AML-193 (cell line): Measurements from ENCODE around the gene CLEC7A.

Source experiments
- DNase-seq, 2 experiments: peaks; one replicate each; lab custom pipeline; 2025; lab: John Stamatoyannopoulos, UW

The CLEC7A gene

DNA sequence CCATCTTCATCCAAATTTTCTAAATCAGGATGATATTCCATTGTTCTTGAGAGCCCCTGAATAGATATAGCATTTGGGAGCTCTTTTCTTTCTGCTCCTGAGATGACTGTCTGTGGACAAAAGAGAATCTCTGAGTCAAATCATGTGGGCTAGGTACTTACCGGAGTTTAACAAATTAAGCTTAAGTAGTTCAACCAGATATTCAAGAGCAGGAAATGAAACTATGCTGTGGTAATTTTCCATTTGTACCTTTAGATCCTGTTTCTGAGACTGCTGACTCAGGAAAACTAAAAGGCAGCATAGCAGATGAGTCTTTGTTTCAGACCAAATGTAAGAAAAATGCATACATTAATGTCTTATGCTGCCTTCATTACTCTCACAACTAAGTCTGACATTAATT, at the start of gene CLEC7A:
CLEC7A (minus strand) TSS at position 158 of the 400 bp plus-strand sequence; CDS start at position 41, 117 bp downstream.
- DNase-seq = peak; percentile 5 to 14

DNA sequence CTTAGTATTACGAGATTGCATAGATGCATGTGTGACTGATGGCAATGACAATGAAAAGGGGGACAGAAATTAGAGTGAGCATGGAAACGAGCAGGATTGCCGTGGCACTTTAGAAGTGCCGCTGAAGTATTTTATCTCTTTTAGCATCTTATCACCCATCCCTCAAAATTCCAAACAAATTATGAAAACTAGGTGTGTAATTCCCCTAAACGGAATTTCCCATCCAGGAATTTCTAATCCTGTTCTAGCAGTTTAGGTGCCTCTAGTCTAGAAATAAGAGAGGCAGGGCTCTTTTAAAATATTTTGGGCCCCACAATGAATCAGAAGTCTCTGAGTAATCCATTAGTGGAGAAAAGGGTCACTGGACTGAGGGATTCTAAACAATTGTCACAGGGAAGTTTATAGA, 49.8 kb upstream of the CLEC7A start:
- no peak for DNase-seq

- DNase-seq = no peak
Observed at GRCh38 chr12:10178821-10179220, 48.8 kb upstream of the CLEC7A start, which contains the start of gene TMEM52B. Gene TMEM52B, plus strand, starts transcription at chr12:10179032. Its CDS starts 543 bp downstream, at chr12:10179575.

GRCh38 chr12:10175846-10176636, 46.0 kb upstream of the CLEC7A start:
- DNase-seq = no peak

DNA sequence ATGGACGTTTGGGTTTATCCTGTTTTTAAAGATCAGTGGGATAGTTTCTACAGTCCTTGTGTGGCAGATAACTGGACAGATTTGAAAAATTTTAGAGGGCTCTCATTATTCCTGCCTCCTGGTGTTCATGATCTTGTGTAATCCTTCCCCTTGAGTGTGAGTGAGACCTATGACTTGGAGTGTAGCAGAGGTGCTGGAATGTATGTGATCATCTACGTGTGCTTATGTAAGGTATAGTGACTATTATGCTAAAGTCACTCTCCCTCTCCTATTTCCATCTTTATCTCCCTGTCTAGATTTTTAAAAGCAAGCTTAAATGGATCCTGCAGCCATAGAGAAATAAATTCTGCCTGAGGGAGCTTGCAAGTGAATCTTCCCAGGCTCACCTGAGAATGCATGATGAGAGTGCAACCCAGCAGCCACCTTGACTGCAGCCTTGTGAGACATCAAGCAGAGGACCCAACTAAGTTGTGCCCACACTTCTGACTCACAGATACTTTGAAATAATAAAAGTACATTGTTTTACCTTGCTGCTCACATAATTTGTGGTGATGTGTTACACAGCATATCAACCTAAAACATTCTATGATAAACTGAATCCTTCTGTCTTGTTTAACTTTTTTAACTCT, 45.1 kb upstream of the CLEC7A start:
- DNase-seq = no peak

DNA sequence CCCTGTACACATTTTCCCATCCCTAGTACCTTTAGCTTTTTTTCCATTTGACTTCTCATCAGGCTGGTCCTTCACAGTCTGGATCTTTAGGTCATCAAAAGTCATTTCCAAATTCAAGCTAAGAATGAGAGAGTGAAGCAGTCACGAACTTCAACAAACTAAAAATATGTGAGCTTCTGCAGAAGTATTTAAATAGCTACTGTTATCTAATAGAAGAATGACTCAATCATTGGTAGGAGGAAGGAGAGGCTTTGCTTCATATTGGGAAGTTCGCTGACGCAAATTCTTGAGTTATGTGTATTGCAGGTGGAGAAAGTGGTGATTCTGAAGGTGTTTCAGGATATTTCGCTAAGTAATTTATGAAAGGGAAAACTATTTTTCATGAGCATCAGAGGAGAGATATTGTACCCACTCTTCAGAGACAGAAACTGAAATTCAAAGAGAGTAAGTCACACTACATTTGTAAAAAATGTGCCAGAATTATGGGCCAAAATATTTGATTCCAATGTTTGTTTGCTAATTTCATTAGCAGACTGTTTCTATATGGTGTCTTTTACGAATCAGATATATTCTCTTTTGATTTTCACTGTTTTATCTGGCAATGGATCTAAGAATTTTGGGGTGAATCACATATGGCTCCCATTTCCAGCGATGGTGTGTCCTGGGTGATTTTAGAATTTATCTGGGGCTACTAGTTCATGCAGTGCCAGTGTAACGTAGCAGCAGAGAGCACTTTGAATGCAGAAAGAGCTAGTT, 42.2 kb upstream of the CLEC7A start, which contains the start of gene OLR1:
OLR1 (minus strand) TSS at position 160 of the 756 bp plus-strand sequence; CDS start at position 105, 55 bp downstream.
- DNase-seq = peak in 1 of 2 experiments; percentile 3

GRCh38 chr12:10170216-10170615, 40.2 kb upstream of the CLEC7A start:
- peak; percentile 77 to 78 for DNase-seq

DNA sequence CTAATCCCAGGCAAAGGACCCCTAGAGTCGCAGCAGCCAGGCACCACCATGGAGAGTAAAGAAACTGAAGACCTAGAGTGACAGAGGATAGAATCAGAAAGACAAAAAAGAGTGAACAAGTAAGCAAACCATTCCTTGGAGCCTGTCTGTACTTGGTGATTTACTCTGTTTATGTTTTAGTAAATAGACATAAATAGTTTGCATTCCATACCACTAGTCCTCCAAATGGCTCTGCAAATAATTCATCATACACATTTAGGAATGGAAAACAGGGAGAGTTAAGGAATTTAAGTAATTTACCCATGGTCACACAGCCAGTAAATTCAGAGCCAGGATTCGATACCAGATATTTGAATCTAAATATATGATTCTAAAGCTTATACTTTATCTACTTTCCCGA, 39.1 kb upstream of the CLEC7A start:
- DNase-seq = no peak

DNA sequence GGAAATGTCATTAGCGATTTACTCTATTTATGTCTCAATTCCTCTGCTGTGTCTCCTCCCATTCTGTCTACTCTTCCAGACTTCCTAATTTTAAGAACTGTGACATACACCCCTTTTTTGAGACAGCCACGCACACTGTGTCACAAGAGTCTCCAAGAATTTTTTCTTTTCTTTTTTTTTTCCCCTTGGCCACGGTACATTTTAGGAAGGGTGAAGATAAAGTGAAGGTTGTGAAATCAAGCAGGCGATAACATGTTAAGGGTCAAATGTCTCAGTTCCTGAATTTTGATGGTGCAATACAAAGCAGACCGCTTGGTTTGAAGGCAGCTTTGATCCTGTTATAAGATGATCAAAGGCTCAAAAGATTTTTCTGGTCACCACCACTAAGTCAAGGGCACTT, 37.6 kb upstream of the CLEC7A start:
- peak; percentile 90 to 96 for DNase-seq

- DNase-seq = no peak
Observed at GRCh38 chr12:10165421-10165820, 35.4 kb upstream of the CLEC7A start.

DNA sequence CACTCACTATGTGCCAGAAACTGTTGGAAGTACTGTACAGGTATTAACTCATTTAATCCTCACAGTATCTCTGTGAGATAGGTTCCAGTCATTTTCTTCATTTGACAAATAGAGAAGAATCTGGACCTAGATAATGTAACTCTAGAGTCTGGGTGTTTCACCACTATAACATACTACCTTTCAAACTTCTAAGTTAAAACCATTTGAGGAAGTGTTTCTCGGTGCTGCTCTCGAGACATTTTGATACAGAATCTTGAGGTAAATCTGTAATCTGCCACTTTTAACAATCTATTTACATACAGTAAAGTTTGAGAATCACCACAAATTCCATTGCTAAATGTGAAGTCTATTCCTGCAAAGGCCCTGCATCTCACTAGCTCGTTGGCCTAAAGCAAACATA, 33.1 kb upstream of the CLEC7A start:
- no peak for DNase-seq

- DNase-seq = no peak
Observed at GRCh38 chr12:10160617-10161385, 30.8 kb upstream of the CLEC7A start.

DNA sequence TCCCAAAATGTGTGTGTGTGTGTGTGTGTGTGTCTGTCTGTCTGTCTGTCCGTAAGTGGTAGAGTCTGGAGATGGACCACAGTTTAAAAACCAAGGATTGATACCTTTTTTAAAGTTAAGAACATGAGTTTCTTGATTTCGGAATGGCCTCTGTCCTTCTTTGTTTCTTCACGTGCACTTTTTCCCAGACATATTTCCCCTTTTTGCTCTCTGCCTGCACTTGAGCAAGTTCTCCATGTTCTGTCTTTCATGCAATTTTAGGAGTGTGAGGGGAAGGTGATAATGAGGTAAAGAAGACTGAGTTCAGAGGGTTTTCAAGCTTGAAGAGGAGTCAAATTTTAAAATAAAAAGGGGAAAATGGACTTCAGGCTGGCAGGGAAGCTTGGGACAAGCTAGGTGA, 29.3 kb upstream of the CLEC7A start:
- DNase-seq = no peak

DNA sequence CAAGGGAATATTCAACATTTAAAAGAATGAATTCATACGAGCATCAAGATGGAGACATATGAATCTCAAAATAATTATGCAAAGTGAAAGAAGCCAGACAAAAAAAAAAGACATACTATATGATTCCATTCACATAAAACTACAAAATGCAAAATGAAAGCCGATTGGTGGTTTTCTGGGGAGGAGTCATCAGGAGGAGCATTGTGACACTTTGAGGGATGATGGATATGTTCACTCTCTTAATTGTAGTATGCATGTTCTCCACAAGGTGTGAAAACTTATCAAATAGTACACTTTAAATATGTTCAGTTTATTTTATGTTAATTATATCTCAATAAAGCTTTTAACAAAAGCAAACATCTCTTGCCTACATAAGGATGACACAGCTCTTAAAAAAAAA, 28.4 kb upstream of the CLEC7A start:
- no peak for DNase-seq

DNA sequence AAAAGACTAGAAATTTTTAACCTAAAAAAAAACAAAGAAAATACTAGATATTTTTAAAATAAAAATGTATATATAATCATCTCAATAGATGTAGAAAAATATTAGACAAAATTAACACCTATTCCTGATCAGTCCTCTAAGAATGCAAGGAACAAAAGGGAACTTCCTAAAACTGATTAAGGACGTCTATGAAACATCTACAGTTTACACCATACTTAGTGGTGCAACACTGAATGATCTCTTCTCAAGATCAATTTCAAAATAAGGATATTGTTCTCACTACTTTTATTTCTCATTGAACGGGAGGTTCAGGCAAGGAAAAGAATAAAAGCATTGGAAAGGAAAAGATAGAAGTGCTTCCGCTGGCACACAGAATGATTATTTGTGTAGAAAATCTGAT, 26.0 kb upstream of the CLEC7A start:
- no peak for DNase-seq

DNA sequence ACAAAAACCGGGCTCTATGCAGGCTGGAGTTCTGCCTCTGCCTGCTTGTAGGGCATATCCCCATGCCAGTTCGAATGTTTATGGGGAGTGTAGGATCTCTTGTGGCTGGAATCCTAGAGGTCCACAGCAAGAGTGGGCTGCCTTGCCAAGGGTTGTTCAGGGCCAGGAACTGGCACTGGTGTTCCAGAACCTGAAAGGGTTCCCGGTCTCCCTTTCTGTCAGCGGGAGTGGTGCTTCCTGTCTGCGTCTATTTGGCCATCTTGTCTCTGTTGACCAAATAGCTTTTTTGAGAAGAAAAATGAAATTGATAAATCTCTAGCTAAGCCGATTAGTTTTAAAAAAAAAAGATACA, 24.1 kb upstream of the CLEC7A start:
- no peak for DNase-seq

DNA sequence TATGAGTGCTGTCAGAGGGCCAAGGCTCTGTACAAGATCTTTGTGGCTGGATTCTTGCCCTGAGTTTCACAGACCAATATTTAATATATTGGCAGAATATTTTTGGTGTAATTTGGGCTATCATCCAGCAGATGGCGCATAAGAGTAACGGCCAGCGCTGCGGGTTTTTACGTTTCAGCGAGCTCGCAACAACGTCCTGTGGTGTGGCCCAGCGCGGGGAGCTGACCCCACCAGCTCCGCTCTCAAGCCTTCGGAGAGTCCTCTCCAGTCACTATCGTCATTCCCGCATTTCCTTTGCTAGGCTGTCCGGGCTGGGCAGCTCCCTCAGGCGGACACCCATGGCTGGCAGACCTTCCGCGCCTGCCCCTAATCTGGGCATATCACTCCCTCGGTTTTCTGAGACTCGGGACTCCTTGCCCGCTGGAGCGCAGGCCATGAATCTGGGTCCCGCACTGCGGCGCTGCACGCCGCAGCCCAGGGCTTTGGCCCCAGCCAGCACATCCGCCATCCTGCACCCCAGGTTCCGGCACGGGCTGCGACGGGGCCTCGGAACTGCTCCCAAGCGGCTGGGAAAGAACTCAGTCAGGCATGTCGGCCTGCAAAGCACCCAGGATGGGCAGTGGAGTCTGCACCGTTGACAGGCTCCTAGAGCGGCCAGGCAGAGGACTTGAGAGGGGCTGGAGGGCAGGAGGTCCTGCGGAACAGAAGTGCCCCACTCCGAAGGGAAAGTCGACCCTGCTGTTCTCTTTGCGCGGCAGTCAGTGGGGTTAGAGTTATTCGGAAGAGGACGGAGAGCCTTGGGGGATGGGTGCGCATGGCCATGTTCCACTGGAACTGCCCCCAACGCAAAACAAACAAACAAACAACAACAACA, 23.5 kb upstream of the CLEC7A start:
- DNase-seq = peak; percentile 57 to 62

- no peak for DNase-seq
Observed at GRCh38 chr12:10151621-10152020, 21.6 kb upstream of the CLEC7A start.

DNA sequence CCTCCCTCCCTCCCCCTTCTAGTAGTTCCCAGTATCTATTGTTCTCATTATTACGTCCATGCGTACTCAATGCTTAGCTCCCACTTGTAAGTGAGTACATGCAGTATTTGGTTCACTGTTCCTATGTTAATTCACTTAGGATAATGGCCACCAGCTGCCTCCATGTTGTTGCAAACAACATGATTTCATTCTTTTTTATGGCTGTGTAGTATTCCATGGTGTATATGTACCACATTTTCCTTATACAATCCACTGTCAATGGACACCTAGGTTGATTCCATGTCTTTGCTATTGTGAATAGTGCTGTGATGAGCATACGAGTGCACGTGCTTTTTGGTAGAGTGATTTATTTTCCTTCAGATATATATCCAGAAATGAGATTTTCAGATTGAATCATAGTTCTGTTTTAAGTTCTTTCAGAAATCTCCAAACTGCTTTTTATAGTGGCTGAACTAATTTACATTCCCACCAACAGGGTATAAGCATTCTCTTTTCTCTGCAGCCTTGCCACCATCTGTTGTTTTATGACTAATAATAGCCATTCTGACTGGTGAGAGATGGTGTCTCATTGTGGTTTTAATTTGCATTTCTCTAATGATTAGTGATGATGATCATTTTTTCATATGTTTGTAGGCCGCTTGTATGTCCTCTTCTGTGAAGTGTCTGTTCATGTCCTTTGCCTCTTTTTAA, 17.9 kb upstream of the CLEC7A start:
- DNase-seq = no peak

- DNase-seq = no peak
Observed at GRCh38 chr12:10142976-10143589, 13.1 kb upstream of the CLEC7A start.
